ENCODE results near the gene SSH2.
"Not testable (repeated sequence)": the region's sequence is repeated elsewhere in the genome, so short reads cannot be mapped to it uniquely, and the experiment has no call there.

SSH2 gene

GRCh38 chr17:29959658-29960337 is 29.8 kb upstream of the SSH2 start:
- no peak for TF ChIP-seq CTCF (conservative IDR thresholded peaks at IDR 0.05; ENCODE audit: control insufficient read depth, insufficient read depth, low read depth, low read length)
- DNase-seq (ENCODE audit: low read depth) = peak; percentile 25
- no peak overlapping the region for H3K4me3 ChIP-seq (ENCODE audit: control insufficient read depth, low read depth, low read length)

GRCh38 chr17:29958947-29959657 is 29.1 kb upstream of the SSH2 start:
- TF ChIP-seq CTCF (conservative IDR thresholded peaks at IDR 0.05; ENCODE audit: control insufficient read depth, insufficient read depth, low read depth, low read length) = no peak
- peak; percentile 26 for DNase-seq (ENCODE audit: low read depth)
- no peak overlapping the region for H3K4me3 ChIP-seq (ENCODE audit: control insufficient read depth, low read depth, low read length)

- not testable (repeated sequence) for H3K4me3 ChIP-seq (ENCODE audit: control insufficient read depth, low read depth, low read length); DNase-seq (ENCODE audit: low read depth)
Measured at GRCh38 chr17:29957488-29957887, 27.5 kb upstream of the SSH2 start.

- no peak for TF ChIP-seq CTCF (conservative IDR thresholded peaks at IDR 0.05; ENCODE audit: control insufficient read depth, insufficient read depth, low read depth, low read length)
- H3K4me3 ChIP-seq (ENCODE audit: control insufficient read depth, low read depth, low read length) = no peak overlapping the region
- DNase-seq (ENCODE audit: low read depth) = no peak
Measured at GRCh38 chr17:29956225-29956624, 26.2 kb upstream of the SSH2 start.

GRCh38 chr17:29954405-29954804 is 24.4 kb upstream of the SSH2 start:
- H3K4me3 ChIP-seq (ENCODE audit: control insufficient read depth, low read depth, low read length) = no peak overlapping the region
- peak; percentile 8 for TF ChIP-seq CTCF (conservative IDR thresholded peaks at IDR 0.05; ENCODE audit: control insufficient read depth, insufficient read depth, low read depth, low read length)

GRCh38 chr17:29949696-29950095 is 19.7 kb upstream of the SSH2 start:
- no peak for TF ChIP-seq CTCF (conservative IDR thresholded peaks at IDR 0.05; ENCODE audit: control insufficient read depth, insufficient read depth, low read depth, low read length)
- no peak for DNase-seq (ENCODE audit: low read depth)
- no peak overlapping the region for H3K4me3 ChIP-seq (ENCODE audit: control insufficient read depth, low read depth, low read length)

More at GRCh38 chr17:29954405-29954804, 24.4 kb upstream of the SSH2 start:
- no peak for DNase-seq (ENCODE audit: low read depth)

GRCh38 chr17:29948448-29949215 is 18.6 kb upstream of the SSH2 start:
- TF ChIP-seq CTCF (conservative IDR thresholded peaks at IDR 0.05; ENCODE audit: control insufficient read depth, insufficient read depth, low read depth, low read length) = no peak
- no peak overlapping the region for H3K4me3 ChIP-seq (ENCODE audit: control insufficient read depth, low read depth, low read length)
- DNase-seq (ENCODE audit: low read depth) = no peak
